ENCODE results near the gene ACY1.

The ACY1 gene

DNA sequence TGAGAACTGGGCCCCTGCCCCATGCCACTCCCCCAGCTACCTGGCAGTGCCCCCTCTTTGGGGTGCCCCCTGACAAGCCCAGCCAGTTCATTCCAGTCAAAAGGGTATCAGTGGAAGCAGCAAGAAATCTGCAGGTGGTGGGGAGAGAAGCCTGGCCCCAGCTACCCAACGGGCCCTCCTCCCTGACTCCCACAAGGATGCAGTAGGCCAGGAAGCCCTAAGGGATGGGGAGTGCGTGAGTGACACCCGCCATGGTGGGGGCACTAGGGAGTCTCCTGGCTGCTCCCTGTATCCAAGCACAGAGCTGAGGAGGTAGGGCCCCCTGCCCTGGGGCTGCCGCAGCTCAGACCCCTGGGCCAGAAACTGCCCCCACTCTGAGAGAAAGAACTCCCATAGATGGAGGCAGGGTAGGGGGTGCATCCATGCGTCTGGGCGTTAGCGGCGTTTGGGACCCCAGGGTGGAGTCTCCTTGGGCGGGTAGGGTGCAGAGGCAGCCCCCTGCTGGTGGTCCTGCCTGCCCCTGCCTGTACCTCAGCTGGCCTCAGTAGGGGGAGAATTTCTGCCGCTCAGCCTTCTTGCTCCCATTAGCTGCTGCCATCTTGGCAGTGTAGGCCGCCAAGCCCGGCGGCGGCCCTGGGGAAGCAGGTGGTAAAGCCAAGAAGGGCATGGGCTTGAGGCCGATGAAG lies 25.7 kb upstream of the ACY1 start:
- ATAC-seq = no peak
- no peak for TF ChIP-seq ESRRG (CRISPR knock-in tag; IDR thresholded peaks at IDR 0.05)
- TF ChIP-seq, protein P1, sequence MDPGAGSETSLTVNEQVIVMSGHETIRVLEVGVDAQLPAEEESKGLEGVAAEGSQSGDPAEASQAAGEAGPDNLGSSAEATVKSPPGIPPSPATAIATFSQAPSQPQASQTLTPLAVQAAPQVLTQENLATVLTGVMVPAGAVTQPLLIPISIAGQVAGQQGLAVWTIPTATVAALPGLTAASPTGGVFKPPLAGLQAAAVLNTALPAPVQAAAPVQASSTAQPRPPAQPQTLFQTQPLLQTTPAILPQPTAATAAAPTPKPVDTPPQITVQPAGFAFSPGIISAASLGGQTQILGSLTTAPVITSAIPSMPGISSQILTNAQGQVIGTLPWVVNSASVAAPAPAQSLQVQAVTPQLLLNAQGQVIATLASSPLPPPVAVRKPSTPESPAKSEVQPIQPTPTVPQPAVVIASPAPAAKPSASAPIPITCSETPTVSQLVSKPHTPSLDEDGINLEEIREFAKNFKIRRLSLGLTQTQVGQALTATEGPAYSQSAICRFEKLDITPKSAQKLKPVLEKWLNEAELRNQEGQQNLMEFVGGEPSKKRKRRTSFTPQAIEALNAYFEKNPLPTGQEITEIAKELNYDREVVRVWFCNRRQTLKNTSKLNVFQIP (CRISPR knock-in tag; IDR thresholded peaks at IDR 0.05; ENCODE audit: borderline replicate concordance, low read depth) = no peak
- no peak for TF ChIP-seq ZNF8 (CRISPR knock-in tag; IDR thresholded peaks at IDR 0.05)
- no peak for TF ChIP-seq CSDC2 (CRISPR knock-in tag; IDR thresholded peaks at IDR 0.05)
- TF ChIP-seq, protein P2, sequence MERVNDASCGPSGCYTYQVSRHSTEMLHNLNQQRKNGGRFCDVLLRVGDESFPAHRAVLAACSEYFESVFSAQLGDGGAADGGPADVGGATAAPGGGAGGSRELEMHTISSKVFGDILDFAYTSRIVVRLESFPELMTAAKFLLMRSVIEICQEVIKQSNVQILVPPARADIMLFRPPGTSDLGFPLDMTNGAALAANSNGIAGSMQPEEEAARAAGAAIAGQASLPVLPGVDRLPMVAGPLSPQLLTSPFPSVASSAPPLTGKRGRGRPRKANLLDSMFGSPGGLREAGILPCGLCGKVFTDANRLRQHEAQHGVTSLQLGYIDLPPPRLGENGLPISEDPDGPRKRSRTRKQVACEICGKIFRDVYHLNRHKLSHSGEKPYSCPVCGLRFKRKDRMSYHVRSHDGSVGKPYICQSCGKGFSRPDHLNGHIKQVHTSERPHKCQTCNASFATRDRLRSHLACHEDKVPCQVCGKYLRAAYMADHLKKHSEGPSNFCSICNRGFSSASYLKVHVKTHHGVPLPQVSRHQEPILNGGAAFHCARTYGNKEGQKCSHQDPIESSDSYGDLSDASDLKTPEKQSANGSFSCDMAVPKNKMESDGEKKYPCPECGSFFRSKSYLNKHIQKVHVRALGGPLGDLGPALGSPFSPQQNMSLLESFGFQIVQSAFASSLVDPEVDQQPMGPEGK (CRISPR knock-in tag; IDR thresholded peaks at IDR 0.05; ENCODE audit: borderline replicate concordance) = no peak
- TF ChIP-seq ZNF565 (CRISPR knock-in tag; conservative IDR thresholded peaks at IDR 0.05; ENCODE audit: low read depth) = no peak
- TF ChIP-seq ARNTL (CRISPR knock-in tag; IDR thresholded peaks at IDR 0.05; ENCODE audit: borderline replicate concordance, low read depth) = no peak
- TF ChIP-seq RARB (CRISPR knock-in tag; IDR thresholded peaks at IDR 0.05) = no peak
- no peak for TF ChIP-seq GLIS3 (CRISPR knock-in tag; IDR thresholded peaks at IDR 0.05)
- no peak for TF ChIP-seq SNAI2 (CRISPR knock-in tag; IDR thresholded peaks at IDR 0.05)
- no peak for TF ChIP-seq ZFP30 (CRISPR knock-in tag; IDR thresholded peaks at IDR 0.05)
- no peak for TF ChIP-seq ZNF70 (CRISPR knock-in tag; IDR thresholded peaks at IDR 0.05)
- TF ChIP-seq TCF4 (CRISPR knock-in tag; IDR thresholded peaks at IDR 0.05; ENCODE audit: borderline replicate concordance) = no peak
- TF ChIP-seq, protein P3, sequence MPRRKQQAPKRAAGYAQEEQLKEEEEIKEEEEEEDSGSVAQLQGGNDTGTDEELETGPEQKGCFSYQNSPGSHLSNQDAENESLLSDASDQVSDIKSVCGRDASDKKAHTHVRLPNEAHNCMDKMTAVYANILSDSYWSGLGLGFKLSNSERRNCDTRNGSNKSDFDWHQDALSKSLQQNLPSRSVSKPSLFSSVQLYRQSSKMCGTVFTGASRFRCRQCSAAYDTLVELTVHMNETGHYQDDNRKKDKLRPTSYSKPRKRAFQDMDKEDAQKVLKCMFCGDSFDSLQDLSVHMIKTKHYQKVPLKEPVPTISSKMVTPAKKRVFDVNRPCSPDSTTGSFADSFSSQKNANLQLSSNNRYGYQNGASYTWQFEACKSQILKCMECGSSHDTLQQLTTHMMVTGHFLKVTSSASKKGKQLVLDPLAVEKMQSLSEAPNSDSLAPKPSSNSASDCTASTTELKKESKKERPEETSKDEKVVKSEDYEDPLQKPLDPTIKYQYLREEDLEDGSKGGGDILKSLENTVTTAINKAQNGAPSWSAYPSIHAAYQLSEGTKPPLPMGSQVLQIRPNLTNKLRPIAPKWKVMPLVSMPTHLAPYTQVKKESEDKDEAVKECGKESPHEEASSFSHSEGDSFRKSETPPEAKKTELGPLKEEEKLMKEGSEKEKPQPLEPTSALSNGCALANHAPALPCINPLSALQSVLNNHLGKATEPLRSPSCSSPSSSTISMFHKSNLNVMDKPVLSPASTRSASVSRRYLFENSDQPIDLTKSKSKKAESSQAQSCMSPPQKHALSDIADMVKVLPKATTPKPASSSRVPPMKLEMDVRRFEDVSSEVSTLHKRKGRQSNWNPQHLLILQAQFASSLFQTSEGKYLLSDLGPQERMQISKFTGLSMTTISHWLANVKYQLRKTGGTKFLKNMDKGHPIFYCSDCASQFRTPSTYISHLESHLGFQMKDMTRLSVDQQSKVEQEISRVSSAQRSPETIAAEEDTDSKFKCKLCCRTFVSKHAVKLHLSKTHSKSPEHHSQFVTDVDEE (CRISPR knock-in tag; IDR thresholded peaks at IDR 0.05) = no peak
- no peak for TF ChIP-seq OSR1 (CRISPR knock-in tag; IDR thresholded peaks at IDR 0.05)
- TF ChIP-seq ZFP3 (CRISPR knock-in tag; IDR thresholded peaks at IDR 0.05) = no peak
- TF ChIP-seq, protein P4, sequence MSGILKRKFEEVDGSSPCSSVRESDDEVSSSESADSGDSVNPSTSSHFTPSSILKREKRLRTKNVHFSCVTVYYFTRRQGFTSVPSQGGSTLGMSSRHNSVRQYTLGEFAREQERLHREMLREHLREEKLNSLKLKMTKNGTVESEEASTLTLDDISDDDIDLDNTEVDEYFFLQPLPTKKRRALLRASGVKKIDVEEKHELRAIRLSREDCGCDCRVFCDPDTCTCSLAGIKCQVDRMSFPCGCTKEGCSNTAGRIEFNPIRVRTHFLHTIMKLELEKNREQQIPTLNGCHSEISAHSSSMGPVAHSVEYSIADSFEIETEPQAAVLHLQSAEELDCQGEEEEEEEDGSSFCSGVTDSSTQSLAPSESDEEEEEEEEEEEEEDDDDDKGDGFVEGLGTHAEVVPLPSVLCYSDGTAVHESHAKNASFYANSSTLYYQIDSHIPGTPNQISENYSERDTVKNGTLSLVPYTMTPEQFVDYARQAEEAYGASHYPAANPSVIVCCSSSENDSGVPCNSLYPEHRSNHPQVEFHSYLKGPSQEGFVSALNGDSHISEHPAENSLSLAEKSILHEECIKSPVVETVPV (CRISPR knock-in tag; IDR thresholded peaks at IDR 0.05) = no peak
- no peak for TF ChIP-seq ZC3H10 (CRISPR knock-in tag; IDR thresholded peaks at IDR 0.05)

DNA sequence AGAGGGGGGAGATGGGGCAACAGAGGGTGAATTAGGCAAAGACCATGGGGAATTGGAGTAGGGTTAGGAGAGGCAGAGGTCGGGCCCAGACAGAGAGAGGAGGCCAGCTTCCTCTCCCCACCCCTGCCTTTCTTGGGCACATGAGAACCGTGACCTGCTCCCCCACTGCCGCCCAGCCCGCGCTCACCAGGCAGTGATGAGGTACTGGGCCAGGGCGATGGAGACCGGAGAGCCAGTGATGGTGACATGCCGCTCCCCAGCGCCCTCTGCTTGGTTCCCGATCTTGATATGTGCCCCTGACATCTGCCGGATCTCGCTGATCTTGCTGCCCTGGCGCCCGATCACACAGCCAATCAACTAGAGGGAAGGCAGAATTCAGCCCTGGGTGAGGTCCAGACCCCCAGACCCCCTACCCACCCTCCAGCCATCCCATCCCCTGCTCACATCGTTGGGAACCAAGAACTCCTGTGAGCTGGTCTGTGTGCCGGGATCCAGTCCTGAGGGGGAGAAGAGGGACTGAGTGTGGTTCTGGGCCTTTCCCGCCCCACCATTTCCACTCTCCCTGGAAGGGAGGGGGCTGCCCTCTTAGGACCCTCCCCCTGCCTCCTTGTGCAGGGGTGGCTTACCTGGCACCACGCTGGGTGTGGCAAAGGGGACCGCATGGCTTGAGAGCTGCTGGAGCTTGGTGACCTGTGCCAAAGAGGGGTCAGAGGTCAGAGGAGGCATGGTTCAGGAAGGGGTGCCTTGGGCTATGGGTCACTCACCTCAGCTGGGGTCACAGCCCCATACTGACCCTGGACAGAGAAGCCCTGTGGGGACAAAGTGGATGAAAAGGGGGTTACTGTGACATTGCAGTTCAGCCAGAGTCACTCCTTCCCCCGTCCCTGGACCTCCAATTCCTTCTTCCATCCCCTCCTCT lies 24.5 kb upstream of the ACY1 start:
- ATAC-seq = no peak
- TF ChIP-seq RARB (CRISPR knock-in tag; IDR thresholded peaks at IDR 0.05) = no peak
- TF ChIP-seq ZFP30 (CRISPR knock-in tag; IDR thresholded peaks at IDR 0.05) = no peak
- no peak for TF ChIP-seq GLIS3 (CRISPR knock-in tag; IDR thresholded peaks at IDR 0.05)
- TF ChIP-seq, protein P4 (CRISPR knock-in tag; IDR thresholded peaks at IDR 0.05) = no peak
- TF ChIP-seq, protein P5, sequence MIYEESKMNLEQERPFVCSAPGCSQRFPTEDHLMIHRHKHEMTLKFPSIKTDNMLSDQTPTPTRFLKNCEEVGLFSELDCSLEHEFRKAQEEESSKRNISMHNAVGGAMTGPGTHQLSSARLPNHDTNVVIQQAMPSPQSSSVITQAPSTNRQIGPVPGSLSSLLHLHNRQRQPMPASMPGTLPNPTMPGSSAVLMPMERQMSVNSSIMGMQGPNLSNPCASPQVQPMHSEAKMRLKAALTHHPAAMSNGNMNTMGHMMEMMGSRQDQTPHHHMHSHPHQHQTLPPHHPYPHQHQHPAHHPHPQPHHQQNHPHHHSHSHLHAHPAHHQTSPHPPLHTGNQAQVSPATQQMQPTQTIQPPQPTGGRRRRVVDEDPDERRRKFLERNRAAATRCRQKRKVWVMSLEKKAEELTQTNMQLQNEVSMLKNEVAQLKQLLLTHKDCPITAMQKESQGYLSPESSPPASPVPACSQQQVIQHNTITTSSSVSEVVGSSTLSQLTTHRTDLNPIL (CRISPR knock-in tag; IDR thresholded peaks at IDR 0.05; ENCODE audit: low read depth) = no peak
- no peak for TF ChIP-seq ZNF70 (CRISPR knock-in tag; IDR thresholded peaks at IDR 0.05)
- TF ChIP-seq ZNF565 (CRISPR knock-in tag; conservative IDR thresholded peaks at IDR 0.05; ENCODE audit: low read depth) = no peak
- no peak for TF ChIP-seq ISL1 (CRISPR knock-in tag; IDR thresholded peaks at IDR 0.05)
- TF ChIP-seq SNAI2 (CRISPR knock-in tag; IDR thresholded peaks at IDR 0.05) = no peak
- TF ChIP-seq ZC3H10 (CRISPR knock-in tag; IDR thresholded peaks at IDR 0.05) = no peak
- TF ChIP-seq, protein P2 (CRISPR knock-in tag; IDR thresholded peaks at IDR 0.05; ENCODE audit: borderline replicate concordance) = no peak
- no peak for TF ChIP-seq TOX (CRISPR knock-in tag; IDR thresholded peaks at IDR 0.05; ENCODE audit: borderline replicate concordance)
- TF ChIP-seq OSR1 (CRISPR knock-in tag; IDR thresholded peaks at IDR 0.05) = no peak
